ENCODE data around the gene CELA2A. TPM values are rescaled to one million over a fixed set of nuclear protein-coding genes. Genes with fewer than 3 reads are reported as not detected.
A peak's percentile ranks its signal among the peaks of the same experiment; 100 is the strongest.

The CELA2A gene
- total and polyA plus RNA-seq, 9 of the 15 experiments (the other 6 are each of a cell fraction or from before 2014, with no cell fraction given) = 0.62 TPM; not detected in 8

DNA sequence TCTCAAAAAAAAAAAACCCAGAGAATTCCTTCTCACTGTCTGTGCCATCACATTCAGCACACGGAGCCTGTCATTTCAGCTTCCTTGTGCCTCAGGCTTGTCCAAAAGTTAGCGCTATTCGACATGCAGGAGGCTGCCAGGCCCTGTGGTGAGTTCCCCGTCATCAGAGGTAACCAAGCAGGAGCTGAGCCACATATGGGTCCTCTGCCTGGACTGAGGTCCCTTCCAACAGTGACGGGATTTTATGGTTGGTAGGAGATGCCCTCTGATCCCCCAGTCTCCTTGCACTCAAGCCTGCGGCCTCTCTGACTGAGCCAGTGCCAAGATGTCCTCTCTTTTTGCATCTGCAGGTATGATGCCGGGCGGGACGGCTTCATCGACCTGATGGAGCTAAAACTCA is 31.0 kb upstream of the CELA2A start (continued):
- TF ChIP-seq ARID3B (CRISPR knock-in tag; IDR thresholded peaks at IDR 0.05; ENCODE audit: borderline replicate concordance) (no peak), TCF7L2 (IDR thresholded peaks at IDR 0.05; ENCODE audit: low read depth, low read length) (no peak)

DNA sequence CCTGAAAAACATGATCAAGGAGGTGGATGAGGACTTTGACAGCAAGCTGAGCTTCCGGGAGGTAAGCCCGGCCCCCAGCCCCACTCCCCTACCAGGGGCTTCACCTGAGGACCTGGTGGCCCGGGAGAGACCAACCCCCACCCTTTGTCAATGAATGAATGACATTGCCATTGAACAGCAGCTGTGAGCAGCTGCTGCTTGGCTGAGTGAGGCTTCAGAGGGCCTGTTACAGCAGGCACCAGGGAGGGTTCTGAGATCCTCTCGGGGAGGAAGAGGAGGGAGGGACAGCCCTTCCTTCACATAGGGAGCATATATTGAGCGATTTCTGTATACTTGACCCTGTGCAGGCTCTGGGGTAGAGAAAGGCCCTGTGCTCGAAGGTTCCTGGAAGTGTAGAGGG is 30.6 kb upstream of the CELA2A start:
- POLR2A ChIA-PET = interaction anchor here (0.6 to 1.0 kb wide), 2 partner anchors 14 to 97 kb away, joined by 3 read pairs; no protein-coding TSS in a partner anchor

More for the DNA sequence above, 30.6 kb upstream of the CELA2A start:
- CTCF ChIA-PET (ENCODE audit: low intra/inter-chr PET ratio) = no interaction called here
- Histone ChIP-seq H3K27me3 (ENCODE audit: control insufficient read depth in 2 of 2, insufficient read depth in 2 of 2, low read length in 2 of 2) (no peaks in the 10 kb centered on the region), H3K9ac (ENCODE audit: insufficient read depth in 1 of 2, low read depth in 2 of 2, low read length in 2 of 2) (peak overlapping the region in 1 of 2 experiments; percentile 77; a peak in 2 of 4 replicates), H4K20me1 (replicated peaks; ENCODE audit: control insufficient read depth, insufficient read depth, low read length) (peaks cover 4% of the 10 kb centered on the region; the same call in 1 of the 2 replicates), H3K9me3 (replicated peaks; ENCODE audit: control insufficient read depth, insufficient read depth, low read depth, low read length) (no peaks in the 10 kb centered on the region), H3K4me1 (replicated peaks in 1 of 2; ENCODE audit: control insufficient read depth in 2 of 2, insufficient read depth in 2 of 2, low read length in 2 of 2) (peaks cover 23 to 69% of the 10 kb centered on the region in 2 experiments; a peak in 4 of 5 replicates), H3K9me1 (ENCODE audit: control insufficient read depth, insufficient read depth, low read length) (peaks cover 5% of the 10 kb centered on the region), H2AFZ (ENCODE audit: low read depth, low read length) (no peak overlapping the region), H3K4me3 (no peak overlapping the region), H3K79me2 (ENCODE audit: control insufficient read depth, insufficient read depth, low read length) (peaks cover 10% of the 10 kb centered on the region; the same call in 1 of the 3 replicates), H3K4me2 (ENCODE audit: insufficient read depth, low read length) (no peak overlapping the region), H3K36me3 (ENCODE audit: control insufficient read depth, insufficient read depth, low read length) (peaks cover 39% of the 10 kb centered on the region; the same call in 2 of the 3 replicates), H3K27ac (ENCODE audit: extremely low read depth, low read depth, low read length) (no peak overlapping the region; the same call in 2 of the 3 replicates)
- TF ChIP-seq CGGBP1 (CRISPR knock-in tag; IDR thresholded peaks at IDR 0.05) (no peak), PHTF2 (CRISPR knock-in tag; IDR thresholded peaks at IDR 0.05) (no peak), ZKSCAN8 (CRISPR knock-in tag; IDR thresholded peaks at IDR 0.05) (peak; percentile 75), FOXK2 (conservative IDR thresholded peaks at IDR 0.05 in 1 of 2, IDR thresholded peaks at IDR 0.05 in 1 of 2; ENCODE audit: low read depth in 2 of 2) (no peak)
- intact Hi-C loops (cut with micrococcal nuclease) = no loop called here
- 65% methylated on average over 6 of the region's 6 CpGs for WGBS (ENCODE audit: insufficient coverage, low coverage, missing lambda C conversion rate)
- no TSS peak for BruUV-seq (replicated peaks)
- in situ Hi-C loops (cut with MboI) = loop anchor here (5.0 to 10.0 kb wide), 2 partner anchors 99 to 301 kb away; no protein-coding TSS in a partner anchor
- DNase-seq (ENCODE audit: extremely low read depth in 1 of 4, low spot score in 3 of 4) (no peak), FAIRE-seq (no peak), ATAC-seq (no peak)

All from K562 (cell line).